B cell (primary cell): ENCODE data around the gene RYK.

ENCODE experiments used
- CTCF ChIP-seq: fragments of 200-600 bp; IDR thresholded peaks from one replicate; pipeline ENCODE4 v1.8.0; 2022; ENCODE audit warnings: antibody characterized with exemption, mild to moderate bottlenecking
- EZH2 ChIP-seq: IDR thresholded peaks from 2 replicates; pipeline ENCODE4 v1.6.1; 2012; ENCODE audit warnings: borderline replicate concordance, low read depth, mild to moderate bottlenecking, moderate library complexity, low read length; ENCODE audit not compliant: insufficient read depth, poor library complexity, severe bottlenecking

- TF ChIP-seq EZH2 = no peak
- TF ChIP-seq CTCF = no peak
Measured at GRCh38 chr3:134134698-134135415, 115.8 kb downstream of the RYK start.
